HG02973 (cell line): ENCODE results near the gene IL1RL1.

Experiments used
- ATAC-seq: cut with Tn5 transposase; IDR thresholded peaks from one replicate; pipeline ENCODE4 v1.9.1; 2021; ENCODE audit warnings: moderate library complexity; ENCODE audit not compliant: unreplicated experiment

Gene IL1RL1

DNA sequence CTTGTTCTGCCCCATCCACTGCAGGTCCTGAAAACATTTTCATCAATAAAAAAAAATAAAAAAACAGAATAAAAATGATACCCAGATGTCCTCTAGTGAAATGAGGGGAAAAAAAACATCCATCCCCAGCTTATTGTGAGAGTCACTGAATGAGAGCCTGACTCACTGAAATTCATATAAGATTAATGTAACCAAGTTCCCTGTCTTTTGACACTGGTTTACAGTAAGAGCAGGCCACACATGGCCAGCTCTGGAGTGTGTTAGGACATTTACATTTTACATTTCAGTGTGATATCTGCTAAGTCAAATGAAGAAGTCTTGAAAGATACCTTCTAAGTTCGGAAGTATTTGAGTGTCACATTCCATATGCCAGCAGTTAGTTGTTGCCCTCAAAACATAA, 23.1 kb downstream of the IL1RL1 start:
- no peak for ATAC-seq

DNA sequence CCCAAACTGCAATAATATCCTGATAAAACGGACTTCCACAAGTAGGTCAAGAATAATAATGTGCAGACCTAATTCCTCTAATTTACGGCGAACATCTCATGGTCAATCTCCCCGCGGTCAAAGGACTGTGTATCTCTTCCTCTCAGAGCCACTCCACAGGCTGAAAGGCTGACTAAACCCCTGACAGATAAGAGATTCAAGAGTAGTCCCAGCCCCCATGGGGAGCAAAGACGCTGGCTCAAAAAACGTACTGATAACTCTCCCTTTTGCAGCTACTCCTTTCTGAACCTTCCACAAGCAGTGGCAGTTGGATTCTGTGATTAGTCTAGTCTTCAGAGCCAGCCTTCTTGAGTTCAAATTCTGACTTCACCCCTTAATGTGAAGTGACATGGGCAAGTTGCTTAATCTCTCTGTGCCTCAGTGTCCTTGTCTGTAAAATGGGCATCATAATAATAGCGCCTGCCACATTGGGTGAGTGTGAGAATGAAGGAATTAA, 24.6 kb downstream of the IL1RL1 start:
- ATAC-seq, result no peak

DNA sequence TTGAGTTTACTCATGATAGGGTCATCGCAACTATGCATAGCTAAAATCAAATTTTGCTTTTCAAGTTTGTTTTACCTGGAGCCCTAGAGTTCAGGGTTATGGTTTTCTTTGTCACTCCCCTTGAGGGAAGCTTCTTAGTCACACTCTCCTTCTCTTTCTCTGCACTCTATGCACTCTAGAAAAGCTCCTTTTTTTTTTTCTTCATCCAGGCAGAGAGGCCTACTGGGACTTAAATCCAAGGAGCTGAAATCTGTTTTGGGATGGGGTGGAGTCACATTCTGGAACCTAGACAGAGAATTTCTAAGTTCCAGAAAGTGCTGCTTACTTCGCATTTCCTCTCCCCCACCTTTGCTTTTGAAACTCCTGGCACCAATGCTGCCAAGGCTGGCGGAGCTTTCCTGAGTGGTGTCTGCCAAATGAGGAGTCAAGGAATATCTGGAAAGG, 25.2 kb downstream of the IL1RL1 start:
- no peak for ATAC-seq

DNA sequence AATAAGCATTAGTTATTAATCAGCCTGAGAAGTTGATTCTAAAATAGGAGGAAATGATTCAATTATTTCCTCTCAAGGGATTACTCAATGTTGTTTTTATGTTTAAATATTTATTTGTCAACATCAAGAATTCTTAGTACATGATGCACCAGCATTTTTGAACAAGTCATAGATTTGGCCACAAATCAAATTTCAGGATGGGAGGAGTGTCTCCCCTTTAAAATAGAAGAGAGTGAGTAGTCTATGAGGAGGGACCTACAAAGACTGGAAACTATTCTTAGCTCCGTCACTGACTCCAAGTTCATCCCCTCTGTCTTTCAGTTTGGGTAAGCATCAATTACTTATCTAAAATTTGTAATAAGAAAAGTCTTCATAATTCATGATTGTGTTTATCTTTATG, 25.6 kb downstream of the IL1RL1 start:
- ATAC-seq, result no peak

DNA sequence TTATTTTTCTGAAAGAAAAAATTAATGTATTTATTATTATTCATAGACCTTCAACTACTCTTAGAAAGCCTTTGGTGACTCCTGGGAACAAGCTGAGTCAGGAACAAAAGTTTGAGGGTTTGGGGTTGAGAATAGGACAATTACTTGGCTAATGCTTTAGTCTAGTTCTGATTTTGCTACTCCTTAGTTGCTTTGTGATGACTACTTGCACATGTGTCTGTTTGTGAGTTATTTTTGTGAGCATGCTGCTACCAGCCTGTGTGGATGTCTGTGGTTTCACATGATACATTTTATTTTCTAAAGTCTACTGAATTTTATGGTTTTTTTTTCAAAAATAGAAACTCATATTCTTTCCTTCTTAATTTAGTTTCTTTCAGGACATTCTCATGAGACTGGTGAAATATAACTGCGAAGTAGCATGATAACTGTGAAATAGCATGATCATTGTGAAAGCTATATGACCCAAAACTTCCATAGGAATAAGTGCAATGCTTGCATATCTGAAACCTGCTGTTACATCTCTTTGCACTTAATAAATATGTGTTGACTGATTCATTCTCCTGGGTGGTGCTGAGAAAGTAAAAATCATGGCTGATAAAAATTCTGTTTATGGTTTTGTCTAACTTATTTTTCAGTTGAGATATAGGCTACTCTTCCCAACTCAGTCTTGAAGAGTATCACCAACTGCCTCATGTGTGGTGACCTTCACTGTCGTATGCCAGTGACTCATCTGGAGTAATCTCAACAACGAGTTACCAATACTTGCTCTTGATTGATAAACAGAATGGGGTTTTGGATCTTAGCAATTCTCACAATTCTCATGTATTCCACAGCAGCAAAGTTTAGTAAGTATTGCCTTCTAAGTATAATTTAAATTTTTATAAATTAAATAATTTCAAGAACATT, 26.4 kb downstream of the IL1RL1 start:
- ATAC-seq, result no peak

DNA sequence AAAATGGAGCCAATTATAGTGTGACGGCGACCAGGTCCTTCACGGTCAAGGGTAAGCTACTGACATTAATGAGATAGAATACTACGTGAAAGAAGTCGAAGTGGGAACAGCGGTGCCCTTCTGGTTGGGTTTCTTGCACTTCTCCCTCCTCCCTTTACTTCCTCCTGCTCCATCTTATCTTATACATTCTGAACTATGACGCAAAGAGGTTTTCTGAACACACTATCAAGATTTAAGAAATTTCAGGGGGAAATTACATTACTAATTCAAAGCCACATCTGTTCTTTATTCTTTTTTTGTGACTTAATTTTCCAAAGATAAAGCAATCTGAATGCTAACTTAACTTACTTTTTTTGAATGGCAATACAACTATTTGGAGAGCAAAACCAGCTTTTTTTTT, 29.4 kb downstream of the IL1RL1 start:
- no peak for ATAC-seq

DNA sequence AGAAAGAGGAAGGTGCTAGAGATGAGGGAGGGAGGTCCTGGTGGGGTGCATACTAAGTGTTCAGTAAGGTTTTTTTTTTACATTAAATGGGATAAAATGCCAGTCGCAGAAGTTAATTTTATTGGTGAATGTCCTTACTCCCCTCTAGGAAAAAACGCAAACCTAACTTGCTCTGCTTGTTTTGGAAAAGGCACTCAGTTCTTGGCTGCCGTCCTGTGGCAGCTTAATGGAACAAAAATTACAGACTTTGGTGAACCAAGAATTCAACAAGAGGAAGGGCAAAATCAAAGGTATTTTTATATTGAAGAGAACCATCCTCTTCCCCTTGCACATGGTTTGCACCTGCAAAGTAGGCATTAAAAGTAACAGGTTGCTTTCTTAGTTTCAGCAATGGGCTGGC, 31.5 kb downstream of the IL1RL1 start:
- ATAC-seq, result no peak

DNA sequence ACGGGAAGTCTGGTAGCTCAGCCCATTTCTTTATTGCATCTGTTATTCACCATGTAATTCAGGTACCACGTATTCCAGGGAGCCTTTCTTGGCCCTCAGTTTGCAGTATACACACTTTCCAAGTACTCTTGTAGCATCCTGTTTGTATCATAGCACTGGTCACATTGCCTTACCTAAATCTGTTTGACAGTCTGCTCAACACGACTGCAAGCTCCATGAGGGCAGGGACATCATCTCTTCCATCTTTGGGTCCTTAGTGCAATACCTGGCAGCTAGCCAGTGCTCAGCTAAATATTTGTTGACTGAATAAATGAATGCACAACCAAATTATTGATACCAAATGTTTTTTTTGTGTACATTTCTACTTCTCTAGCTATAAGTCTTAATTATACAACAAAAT, 33.0 kb downstream of the IL1RL1 start:
- no peak for ATAC-seq

DNA sequence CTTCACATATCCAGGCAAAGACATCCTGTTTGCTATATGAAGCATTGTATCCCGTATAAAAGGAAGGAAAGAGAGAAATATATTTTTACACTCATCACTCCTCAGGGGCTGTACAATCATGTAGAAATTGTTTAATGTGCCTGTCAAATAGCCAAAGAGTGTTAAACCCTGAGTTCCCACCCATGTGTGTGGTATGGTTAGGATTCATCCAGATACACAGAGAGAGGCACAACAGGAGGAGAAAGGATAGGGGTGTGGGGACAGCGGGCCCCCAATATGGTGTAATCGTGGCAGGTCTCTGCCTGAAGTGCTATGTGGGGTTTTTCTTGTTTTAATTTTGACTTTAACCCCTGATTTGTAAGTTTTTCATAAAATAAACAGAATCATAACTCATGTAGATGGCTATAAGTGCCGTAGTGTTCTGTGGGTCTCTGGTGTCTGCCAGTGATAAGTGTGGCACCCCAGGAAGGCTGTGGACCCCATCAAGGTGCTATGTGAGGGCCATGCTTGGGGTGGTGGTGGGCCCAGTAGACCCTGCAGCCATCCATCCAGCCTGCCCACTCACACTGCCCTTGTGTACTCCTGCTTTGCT, 34.1 kb downstream of the IL1RL1 start:
- ATAC-seq, result no peak

DNA sequence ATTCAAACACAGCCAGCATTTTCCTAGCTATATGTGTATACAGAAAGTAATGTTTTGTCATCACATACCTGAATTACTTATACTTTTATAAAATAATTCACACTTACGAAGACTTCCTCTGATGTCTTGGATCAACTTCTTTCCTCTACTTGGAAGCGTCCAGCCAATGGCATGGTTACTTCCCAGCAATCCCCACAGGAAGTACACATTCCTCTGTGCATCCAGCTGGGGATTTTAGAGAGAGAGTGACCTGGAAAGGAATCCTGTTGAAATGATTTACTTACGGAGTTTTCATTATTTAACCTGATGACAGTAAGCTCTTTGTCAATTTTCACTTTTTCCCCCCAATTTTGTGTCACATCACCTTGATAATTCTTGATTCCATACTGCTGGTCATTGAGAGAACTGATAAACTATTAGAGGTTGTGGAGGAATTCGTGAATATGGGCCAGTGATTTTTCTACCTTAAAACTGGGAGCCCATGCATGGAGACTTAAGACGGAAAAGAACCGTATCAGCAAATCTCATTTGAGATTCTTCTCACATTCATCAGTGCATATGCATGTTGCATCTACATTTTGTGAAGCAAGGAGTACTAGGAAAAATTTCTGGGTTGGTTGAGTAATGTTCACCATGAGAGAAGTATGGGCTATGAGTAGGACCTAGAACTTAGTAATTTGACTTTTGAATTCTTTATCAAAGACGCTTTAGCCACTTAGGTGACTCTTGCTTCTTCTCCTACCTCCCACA, 35.2 kb downstream of the IL1RL1 start:
- ATAC-seq, result no peak

DNA sequence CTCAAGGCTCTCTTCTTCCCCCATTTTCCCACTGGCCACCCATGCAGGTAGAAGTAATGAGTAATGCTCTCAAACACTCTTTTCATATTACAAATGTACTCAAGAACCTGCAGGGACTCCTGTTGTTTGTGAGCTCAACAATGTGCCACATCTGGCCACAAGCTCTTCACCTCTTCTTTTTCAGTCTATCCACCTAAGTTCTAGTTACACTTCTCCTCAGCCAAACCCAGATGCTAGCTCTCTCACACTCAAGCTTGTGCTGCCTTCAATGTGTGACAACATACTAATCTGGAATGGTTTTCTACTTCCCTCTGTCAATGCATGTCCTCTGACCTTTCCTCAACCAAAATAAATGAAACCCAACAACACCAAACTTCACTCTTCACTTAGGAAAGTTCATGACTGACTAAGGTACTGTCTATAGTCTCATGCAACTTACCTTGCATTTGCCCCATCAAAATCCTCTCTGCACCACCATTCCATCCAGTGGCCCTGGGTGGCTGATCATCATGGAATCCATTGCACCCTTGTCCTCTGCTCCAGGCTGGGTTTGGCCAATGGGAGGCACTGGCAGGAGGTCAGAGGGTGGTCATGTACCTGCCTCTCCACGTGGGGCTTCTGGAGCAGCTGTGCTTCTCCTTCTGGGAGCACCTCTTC, 38.9 kb downstream of the IL1RL1 start:
- no peak for ATAC-seq

DNA sequence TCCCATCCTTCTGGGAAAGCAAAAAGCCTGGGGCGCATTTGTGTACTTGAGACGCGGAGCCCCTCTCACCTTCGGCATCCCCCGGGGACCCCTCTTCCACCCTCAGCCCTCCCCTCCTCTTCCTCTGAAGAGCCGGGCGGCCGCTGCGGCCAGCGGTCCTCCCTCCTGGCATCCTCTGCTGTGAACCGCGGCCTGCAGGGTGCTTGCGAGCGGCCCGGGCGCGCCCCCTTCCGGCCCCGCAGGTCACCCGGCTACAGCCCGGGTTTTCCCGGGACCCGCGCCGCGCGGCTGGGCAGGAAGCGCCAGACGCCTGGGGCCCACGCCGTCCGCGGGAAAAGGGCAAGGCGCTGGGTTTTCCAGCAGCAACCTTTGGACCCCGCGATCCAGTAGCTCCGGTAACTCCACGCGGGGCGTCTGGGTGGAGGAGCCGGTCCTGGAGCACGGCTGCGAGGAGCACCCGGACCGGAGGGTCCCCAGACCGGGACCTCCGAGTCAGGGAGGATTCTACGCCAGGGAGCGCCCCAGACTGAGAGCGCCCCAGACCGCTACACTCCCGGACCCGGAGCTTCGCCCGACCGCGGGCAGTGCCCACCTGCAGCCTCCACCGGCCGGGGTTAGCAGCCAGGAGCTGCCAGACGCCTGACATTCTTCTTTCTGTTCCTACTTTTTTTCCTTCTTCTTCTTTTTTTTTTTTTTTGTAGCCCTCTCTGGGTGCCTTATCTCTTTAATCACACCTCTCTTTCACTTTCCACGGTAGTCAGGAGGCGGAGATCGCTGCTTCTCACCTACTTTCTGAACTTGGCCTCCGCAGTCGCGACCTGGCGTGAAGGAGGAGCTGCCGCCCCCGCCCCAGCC, 44.4 kb downstream of the IL1RL1 start, which contains the start of gene IL18R1:
TSS of gene IL18R1 (plus strand) at position 271 of the 855 bp plus-strand sequence. CDS start 6,865 bp downstream, outside the sequence.
- peak; percentile 87 for ATAC-seq

DNA sequence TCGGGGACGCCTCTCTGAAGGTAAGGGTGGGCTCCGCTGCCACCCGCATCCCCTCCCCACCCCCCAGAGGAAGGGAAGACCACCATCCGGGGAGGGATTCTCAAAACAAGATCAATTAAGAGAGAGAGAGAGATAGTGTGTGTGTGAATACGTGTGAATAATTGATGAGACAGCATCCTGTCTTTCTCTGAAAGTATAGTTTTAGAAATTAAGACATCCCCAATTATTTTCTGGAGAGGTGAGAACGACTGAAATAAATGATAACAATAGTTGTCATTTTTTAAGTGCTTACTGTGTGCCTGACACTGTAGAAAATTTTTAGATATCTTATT, 45.0 kb downstream of the IL1RL1 start:
- peak; percentile 14 for ATAC-seq

DNA sequence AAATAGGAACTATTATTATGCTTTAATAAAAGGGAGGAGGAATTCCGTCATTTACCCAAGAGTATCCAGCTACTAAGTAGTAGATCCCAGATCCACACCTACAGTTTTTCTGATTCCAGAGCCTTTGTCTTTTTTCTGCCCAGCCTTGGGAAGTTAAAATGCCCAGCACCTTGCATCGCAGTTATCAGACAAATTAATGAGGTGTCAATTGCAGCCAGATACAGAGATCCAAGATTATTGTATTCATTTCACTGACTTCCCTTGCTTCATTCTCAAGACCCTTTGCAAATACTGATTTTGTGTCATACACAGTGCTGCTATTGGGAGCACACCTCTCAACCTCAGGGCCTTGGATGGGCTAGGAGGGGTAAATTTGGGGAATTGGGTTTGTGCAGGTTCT, 45.4 kb downstream of the IL1RL1 start:
- ATAC-seq, result no peak

DNA sequence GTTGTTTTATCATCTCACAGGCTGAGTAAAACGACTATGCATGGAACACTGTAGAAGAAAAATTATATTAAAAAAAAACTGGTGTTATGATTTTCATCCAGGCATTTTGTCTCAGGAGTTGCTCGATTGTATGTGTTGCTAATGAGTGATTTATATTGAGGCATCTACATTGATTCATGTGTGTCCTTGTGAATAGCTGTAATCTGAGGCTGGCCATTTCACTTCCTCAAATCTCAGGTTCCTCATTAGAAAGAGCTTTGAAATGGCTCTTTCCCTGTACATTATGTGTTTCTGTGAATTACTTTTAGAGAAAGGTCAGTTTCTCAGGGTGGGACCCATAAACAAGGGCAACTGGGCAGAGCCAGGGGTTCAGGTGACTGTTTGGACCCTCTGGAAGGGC, 46.6 kb downstream of the IL1RL1 start:
- ATAC-seq, result no peak

DNA sequence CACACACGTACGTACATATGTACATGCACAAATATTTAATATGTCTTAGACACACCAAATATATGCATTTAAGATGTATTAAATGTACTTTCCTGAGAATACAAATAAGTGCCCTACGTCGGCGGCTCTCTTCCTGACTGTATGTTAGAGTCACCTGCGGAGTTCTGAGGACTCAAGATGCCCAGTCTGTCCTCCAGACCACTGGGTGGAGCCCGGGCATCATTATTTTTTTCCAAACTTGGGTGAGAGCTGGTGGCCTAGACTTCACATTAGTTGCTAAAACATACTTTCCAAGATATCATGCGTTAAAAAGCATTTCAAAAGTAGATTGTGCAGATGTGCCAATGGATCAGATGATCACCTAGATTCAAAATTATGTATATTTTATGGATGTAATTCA, 47.1 kb downstream of the IL1RL1 start:
- no peak for ATAC-seq

DNA sequence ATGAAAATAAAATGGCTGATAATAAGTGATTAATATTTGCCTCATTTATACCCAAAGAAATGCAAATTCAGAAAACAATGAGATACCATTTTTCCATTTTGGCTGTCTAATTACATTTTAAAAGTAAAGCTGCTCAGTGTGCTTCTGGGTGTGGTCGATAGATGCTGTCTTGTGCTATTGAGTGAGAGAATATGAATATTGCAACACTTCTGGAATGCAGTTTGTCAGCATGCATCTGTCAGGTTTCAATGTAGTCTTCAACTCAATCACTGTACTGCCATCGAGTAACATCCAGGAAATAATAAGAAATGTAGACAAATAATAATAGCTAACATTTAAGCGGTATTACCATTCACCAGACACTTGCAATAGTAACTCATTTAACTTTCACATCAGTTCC, 48.2 kb downstream of the IL1RL1 start:
- no peak for ATAC-seq

DNA sequence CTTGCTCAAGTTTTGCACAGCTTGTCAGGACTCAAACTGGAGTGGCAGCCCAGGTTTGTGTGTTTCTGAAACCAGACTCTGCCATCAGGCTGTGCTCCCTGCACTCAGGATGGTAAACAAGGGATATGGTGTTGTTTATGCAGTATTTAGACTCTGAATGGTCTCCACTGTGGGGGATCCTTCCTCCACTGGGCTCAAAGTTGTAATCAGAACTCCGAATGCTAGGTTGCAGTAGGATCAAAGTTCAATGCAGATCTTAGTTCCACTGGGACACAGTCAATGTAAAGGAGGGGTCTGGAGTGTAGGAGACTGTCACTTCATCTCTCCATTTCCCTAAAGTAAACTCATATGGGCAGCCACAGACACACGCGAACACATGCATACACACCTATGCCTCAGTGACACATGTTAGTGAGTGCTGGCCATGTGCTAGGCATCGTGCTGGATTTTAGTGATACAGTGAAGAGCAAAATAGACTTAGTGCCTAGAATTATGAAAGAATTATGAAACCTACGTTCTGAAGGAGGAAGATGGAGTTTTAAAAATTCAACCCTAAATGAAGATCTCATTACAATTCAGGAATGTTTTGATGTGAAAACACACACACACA, 50.4 kb downstream of the IL1RL1 start:
- no peak for ATAC-seq

DNA sequence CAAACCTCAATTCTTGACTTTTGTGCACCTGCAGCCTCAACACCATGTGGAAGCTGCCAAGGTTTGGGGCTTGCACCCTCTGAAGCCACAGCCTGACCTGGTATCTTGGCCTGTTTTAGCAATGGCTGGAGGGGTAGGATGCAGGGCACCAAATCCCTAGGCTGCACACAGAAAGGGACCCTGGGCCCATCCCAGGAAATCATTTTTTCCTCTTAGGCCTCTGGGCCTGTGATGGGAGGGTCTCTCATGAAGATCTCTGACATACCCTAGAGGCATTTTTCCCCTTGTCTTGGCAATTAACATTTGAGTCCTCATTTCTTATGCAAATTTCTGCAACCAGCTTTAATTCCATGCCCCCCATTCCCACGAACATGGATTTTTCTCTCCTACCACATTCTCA, 54.4 kb downstream of the IL1RL1 start:
- no peak for ATAC-seq
